Measurements from ENCODE around the gene FAM118A. TPM values are rescaled to one million over a fixed set of nuclear protein-coding genes. Genes with fewer than 3 reads are reported as not detected.

Gene FAM118A
- total and polyA plus RNA-seq, 8 donors: 23.9 to 210 (median 33.8) TPM

GRCh38 chr22:45304971-45305370 lies 4.8 kb upstream of the FAM118A start:
- no peaks in the 10 kb centered on the region for H3K27me3 ChIP-seq
- TF ChIP-seq CTCF (IDR thresholded peaks at IDR 0.05): no peak
- intact Hi-C loops (cut with DNase I): no loop called here
- no peaks in the 10 kb centered on the region for H3K36me3 ChIP-seq
- no peaks in the 10 kb centered on the region for H3K9me3 ChIP-seq
- no peak overlapping the region for H3K4me3 ChIP-seq
- H3K4me1 ChIP-seq: peaks cover 0 to 9% of the 10 kb centered on the region in 2 donors
- ATAC-seq: no peak
- no peak overlapping the region for H3K27ac ChIP-seq
- DNase-seq: no peak

DNA sequence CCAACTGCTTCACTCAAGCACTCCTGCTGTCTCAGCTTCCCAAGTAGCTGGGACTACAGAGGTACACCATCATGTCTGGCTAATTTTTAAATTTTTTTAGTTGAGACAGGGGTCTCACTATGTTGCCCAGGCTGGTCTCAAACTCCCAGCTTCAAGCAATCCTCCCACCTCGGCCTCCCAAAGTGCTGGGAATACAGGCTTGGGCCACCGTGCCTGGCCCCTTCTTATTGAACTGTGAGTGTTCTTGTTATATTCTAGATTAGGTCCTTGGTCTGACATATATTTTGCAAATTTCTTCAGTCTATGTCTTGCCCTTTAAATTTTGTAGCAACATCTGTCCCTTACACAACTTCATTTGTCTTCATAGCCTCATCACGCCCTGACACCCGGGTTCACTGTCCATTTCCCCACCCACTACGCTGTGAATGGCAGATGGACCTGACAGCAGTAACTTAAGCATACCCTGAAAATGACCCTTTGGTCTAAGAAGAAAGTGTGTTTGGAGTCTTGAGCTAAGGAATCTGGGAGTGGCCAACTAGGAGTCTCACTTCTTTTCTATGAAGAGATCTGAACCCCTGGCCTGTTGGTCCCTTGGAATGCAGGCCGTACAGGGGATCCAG lies 4.2 kb upstream of the FAM118A start:
- H3K27ac ChIP-seq: no peak overlapping the region
- H3K9me3 ChIP-seq: no peaks in the 10 kb centered on the region
- intact Hi-C loops (cut with DNase I): no loop called here
- no peak overlapping the region for H3K4me3 ChIP-seq
- TF ChIP-seq CTCF (IDR thresholded peaks at IDR 0.05): no peak
- H3K4me1 ChIP-seq: peaks cover 0 to 13% of the 10 kb centered on the region in 2 donors
- no peaks in the 10 kb centered on the region for H3K36me3 ChIP-seq
- no peak for DNase-seq
- no peak for ATAC-seq
- no peaks in the 10 kb centered on the region for H3K27me3 ChIP-seq

GRCh38 chr22:45306139-45306538 lies 3.6 kb upstream of the FAM118A start:
- ATAC-seq (no peak), DNase-seq (no peak)
- Histone ChIP-seq H3K4me1 (peaks cover 3 to 18% of the 10 kb centered on the region in 2 donors), H3K36me3 (no peaks in the 10 kb centered on the region), H3K27me3 (no peaks in the 10 kb centered on the region), H3K9me3 (no peaks in the 10 kb centered on the region), H3K4me3 (no peak overlapping the region), H3K27ac (no peak overlapping the region)
- no peak for TF ChIP-seq CTCF (IDR thresholded peaks at IDR 0.05)
- intact Hi-C loops (cut with DNase I): no loop called here

DNA sequence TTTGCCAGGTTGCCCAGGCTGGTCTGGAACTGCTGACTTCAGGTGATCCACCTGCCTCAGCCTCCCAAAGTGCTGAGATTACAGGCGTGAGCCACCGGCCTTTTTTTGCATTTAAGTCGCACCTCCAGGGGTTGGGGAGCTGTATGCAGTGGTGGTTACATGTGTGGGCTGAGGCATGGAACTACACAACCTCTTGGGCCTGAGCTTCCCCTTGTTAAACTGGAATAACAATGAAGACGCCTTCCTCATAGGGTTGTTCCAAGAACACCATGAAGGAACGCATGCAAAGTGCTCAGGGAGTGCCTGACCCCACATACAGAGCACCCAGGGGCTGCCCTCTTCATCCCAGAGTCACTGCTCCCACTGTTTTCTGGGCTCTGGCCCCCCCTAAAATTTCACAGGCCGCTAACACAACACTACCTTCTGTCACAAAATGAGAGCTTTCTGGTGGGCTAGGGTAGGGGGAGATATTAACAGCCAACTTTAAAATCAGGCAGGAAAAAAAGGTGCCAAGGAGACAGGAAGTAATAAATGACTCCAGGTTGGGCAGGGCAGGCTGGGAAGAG lies 1.3 kb upstream of the FAM118A start:
- ATAC-seq: no peak
- Histone ChIP-seq H3K9me3 (no peaks in the 10 kb centered on the region), H3K36me3 (no peaks in the 10 kb centered on the region), H3K27ac (peak overlapping the region in 1 of 2 donors; percentile 72), H3K4me1 (peaks cover 3 to 28% of the 10 kb centered on the region in 2 donors), H3K27me3 (no peaks in the 10 kb centered on the region), H3K4me3 (no peak overlapping the region)
- peak in 1 of 4 donors; percentile 13 for DNase-seq
- no peak for TF ChIP-seq CTCF (IDR thresholded peaks at IDR 0.05)
- intact Hi-C loops (cut with DNase I): no loop called here

- peak overlapping the region; percentile 69 to 72 for H3K27ac ChIP-seq
- no peak for DNase-seq
- no peak for TF ChIP-seq CTCF (IDR thresholded peaks at IDR 0.05)
- no peaks in the 10 kb centered on the region for H3K36me3 ChIP-seq
- no peak for ATAC-seq
- H3K27me3 ChIP-seq: no peaks in the 10 kb centered on the region
- intact Hi-C loops (cut with DNase I): no loop called here
- peak overlapping the region; percentile 82 to 89 for H3K4me3 ChIP-seq
- peaks cover 3 to 33% of the 10 kb centered on the region in 2 donors for H3K4me1 ChIP-seq
- H3K9me3 ChIP-seq: no peaks in the 10 kb centered on the region
Observed at GRCh38 chr22:45308957-45309421, 745 bp upstream of the FAM118A start.

Measured in left lung (tissue), 10 donors.